ENCODE data around the gene CLCA1.
"Not testable (repeated sequence)": the region's sequence is repeated elsewhere in the genome, so short reads cannot be mapped to it uniquely, and the experiment has no call there.

The CLCA1 gene

DNA sequence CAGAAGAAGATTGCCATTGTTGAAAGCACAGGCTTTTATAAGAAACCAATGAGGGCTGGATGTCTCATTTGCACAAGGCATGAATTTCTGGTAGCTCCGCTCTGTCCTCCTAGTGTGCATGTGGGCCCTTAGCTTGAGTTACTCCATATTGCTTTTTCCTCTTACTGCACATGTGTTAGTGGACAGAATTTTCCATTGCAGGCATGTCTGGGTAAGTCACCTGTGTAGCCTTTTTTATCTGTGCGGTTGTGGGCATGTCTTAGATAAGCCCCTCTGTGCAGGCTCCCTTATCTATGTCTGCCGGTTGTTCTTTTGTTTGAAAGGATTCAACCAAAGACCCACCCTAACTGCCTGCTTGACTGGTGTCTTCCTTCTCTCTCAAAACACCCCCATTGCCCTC, 7.2 kb upstream of the CLCA1 start:
- no peak for DNase-seq (ENCODE audit: low read depth, low spot score)

DNA sequence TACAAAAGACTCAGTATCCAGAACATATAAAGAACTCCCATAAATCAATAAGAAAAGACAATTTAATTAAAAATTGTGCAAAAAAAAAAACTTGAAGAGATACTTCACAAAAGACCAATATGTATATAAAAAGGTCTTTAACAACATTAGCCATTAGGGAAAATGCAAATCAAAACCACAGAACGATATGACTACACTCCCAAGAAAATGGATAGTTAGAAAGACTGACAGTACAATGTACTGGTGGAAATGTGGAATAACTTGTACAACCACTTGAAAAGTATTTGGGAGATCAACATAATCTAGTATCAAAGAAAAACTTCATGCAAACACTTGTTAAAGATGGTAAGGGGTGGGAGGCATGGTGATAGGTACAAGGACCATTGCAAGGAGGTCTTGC, 3.9 kb upstream of the CLCA1 start:
- DNase-seq (ENCODE audit: low read depth, low spot score): no peak

DNA sequence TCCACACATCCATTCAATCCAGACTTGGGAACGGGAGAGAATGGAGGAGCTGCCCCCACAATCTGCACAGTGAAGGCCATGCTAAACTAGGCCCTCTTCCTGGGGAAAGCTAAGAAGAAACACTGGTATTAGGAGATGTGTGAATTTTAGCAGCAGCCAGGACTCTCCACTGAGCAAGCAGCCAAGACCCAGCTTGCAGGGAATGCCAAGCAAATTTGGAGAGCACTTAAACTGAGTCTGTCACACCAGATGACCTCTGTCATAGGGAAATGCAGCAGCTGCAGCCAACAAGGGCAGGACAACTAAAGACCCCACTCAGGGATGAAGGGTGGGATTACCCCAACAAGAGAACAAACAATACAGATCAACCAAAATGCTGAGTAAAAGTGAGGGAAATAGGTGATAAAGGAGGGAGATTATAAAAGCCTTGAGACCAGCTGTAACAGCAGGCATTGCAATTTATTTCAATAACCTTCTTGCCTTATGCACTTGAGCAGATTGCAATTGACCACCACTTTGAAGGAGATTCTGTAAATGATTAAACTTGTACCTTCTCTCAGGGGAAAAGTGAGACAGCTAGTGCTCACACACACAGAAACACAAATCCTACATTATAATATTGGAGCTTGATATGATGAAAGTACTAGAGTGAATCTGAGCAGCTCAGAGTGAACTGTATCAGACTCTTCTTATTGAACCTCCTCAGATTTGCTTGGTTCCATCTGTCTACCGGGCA, 2.5 kb upstream of the CLCA1 start:
- DNase-seq (ENCODE audit: low read depth, low spot score): no peak

DNA sequence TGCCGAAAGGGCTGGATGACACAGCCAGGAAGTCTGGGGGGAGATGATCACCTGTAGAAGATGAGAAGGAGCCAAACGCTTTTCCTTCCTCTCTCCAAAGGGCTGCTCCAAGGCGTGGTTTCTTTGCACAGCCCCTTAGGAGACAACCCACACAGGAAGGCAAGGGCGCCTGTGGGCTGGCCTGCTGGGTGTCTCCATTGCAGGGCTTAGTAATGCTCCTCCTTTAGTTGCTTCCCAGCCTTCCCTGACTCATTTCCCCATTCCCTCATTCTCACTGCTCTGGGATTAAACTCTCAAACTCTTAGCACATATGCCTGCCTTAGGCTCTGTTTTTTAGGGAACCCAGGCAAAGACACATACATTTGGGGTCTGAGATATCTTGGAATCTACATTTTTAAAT, 1.7 kb upstream of the CLCA1 start:
- DNase-seq (ENCODE audit: low read depth, low spot score): no peak

DNA sequence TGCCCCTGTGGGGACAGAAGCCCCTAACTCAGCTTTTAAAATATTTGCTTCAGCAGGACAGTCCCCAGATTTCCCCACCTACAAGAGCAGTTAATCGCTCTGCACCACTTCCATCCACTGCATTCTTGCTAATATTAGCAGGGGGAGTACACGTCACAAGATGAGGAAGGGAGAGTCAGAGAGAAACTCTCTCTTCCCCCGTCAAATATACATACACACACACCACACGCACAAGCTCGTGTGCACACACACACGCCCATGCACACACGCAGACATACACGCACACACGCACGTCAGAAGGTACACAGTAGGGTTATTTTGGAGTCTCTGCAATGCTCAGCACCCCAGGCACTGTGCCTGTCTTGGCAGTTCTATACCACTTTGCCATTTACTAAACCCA, 2.1 kb downstream of the CLCA1 start:
- DNase-seq (ENCODE audit: low read depth, low spot score): no peak

DNA sequence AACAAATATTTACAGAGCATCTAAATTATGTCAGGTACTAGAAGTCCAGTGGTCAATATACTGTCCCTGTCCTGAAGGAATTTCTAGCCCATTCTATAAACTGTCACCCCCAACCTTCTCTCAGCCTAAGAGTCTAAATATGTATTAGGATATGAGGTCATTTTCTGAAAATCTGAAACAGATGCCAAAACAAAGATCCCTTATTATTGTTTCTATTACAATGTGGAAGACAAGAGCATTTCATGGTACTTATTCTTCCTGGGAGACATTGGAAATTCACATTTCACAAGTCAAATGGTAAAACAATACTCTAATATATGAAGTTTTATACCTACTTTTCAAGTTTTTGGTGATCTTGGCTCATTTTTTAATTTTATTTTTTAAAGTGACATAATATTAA, 2.6 kb downstream of the CLCA1 start:
- no peak for DNase-seq (ENCODE audit: low read depth, low spot score)

DNA sequence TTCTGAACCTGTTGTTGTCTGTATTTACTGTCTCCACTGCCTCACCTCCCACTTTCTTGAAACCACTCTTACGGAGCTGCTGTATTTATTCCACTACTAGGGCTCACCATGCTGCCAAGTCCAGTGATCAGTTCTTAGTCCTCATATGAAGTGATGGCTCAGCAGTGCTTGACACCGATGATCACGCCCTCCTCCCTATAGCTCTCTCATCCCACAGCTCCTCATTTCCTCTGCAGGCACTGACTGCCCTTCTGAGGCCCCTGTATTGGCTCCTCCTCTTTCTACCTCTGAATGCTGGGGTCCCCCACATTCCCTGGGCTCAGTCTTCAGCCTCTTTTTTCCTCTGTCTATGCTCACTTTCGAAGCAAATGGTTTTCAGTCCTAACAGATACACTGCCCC, 3.4 kb downstream of the CLCA1 start:
- DNase-seq (ENCODE audit: low read depth, low spot score): no peak

DNA sequence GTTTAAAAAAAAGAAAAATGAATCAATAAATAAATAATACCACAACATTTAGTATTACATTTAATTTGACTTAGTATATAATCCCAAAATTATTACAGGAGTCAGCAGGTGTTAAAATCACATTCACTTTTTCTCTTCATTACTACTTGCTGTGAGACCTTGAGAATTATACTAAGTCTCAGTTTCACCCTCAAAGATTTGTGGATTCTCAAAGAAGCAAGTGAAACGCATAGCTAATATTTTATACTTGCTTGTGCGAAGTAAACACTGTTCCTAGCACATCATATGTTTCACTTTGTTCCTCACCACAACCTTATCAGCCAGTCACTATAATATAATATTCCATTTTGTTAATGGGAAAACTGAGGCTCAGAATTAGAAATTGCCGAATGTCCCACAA, 4.0 kb downstream of the CLCA1 start:
- DNase-seq (ENCODE audit: low read depth, low spot score): no peak

DNA sequence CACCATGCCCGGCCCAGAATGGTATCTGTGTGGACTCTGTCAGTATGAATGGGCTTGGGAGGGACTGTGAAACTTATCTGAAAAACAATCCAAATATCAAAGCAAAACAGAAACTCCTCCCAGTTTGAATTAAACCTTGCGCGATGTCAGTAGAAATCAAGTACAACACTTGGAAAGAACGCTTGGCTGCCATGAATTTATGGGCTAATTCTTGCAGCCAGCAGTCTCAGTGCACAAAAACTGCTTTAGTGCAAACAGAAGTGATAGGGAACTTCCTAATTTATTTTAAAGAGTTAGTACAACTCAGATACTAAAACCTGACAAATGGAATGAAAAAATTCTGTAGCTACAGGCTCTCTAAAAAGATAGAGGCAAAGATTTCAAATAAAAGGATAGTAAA, 8.5 kb downstream of the CLCA1 start:
- DNase-seq (ENCODE audit: low read depth, low spot score): no peak

DNA sequence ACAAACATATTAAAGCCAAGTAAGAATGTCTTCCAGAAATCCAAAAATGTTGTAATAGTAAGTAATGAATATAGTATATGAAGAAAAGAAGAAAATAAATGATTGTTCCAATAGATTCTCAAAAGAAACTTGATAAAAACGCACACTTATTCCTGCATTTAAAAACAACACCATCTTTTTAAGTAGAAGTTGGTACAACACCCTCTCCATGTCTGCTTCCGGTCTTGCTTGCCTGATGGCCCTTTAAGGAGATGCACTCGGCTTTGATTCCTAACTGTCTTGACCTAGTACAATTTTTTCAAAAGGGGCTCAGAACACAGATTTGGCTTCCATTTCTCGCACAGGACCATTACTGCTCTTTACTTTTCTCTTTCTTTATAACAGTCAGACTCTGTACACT, 9.0 kb downstream of the CLCA1 start:
- DNase-seq (ENCODE audit: low read depth, low spot score): no peak

DNA sequence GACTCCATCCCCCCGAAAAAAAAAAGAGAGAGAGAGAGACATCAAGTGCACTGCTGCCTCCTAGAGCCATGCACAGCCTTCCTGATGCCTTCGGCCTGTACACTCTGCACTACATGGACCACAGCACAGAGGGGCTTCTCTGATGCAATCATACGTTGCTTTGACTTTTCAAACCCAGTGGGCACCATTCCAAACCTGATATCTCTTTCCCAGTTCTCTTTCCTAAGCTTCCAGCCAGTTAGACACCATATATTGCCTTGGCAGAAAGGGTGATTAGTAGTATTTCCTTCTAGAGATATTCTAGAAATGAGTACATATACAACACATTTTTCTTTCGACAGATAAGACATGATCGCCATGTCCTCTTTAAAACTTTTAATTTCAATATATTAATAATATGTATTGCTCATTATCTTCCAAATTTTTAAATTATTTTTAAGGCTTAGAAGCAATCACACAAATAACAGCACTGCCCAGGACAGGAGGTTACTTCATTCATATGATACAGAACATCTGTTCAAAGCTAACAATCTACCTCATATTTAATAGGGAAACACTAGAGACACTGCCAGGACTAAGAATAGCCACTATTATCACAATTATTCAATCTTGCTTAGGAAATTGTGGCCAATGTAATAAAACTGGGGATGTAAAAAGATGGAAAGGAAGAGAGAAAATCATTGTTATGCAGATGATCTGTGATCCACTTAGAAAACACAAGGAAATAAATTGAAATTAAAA, 9.9 kb downstream of the CLCA1 start:
- DNase-seq (ENCODE audit: low read depth, low spot score): no peak

DNA sequence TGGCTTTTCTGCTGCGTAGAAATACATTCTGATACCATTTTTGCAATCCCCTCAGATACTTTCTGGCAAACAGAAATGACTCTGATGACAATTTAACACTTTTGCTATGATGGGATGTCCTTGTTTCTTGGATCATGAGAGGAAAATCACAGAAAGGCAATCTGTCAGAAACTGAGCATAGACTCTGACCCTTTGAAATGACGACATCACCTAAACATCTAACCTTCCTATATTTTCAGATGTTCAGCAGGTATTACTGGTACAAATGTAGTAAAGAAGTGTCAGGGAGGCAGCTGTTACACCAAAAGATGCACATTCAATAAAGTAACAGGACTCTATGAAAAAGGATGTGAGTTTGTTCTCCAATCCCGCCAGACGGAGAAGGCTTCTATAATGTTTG, 13.2 kb downstream of the CLCA1 start:
- no peak for DNase-seq (ENCODE audit: low read depth, low spot score)

DNA sequence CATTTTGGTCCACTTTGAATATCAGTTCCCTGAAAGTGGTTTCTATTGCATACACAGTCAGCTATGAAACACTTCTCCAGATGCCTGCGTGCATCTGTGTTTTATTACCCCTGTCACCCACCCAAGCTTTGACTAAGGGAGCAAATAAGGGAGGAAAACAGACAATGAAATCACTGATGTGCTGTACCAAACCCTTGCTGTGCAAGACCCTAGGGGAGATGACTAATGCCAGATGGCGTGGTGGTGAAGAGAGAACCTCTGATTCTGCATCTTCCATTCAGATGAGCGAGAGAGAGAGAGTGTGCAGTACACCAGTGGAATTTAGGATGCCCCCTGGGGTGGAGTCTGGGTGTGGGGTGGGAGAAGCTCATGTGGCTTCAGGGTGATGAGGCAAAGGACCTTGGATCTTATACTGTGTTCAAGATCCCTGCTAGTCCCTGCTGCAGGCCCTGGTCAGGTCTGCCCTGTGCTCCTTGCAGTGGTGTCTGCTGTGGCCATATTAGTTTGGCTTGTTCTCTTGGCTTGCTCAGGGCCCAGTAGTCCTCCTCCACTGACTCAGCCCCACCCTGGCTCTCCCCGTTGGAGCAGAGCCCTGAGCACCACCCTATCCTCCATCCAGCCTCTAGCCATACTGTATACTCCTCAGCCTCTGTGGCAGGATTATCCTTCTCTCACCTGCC, 18.5 kb downstream of the CLCA1 start:
- no peak for DNase-seq (ENCODE audit: low read depth, low spot score)

DNA sequence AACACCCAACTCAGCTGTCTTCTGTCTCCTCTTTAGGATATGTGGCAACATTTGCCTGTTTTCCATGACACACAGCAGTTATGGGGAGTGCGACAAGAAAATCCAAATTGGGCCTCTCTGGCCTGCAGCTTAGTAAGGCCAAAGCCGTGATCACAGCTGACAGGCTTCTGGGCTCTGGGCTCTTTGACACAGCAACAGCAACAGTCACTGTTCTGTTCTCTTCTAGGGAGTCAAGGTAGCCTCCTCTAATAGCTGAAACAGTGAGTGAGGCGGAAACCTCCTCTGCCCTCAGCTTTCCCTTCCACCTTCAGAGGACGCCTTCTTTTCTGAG, 19.0 kb downstream of the CLCA1 start:
- no peak for DNase-seq (ENCODE audit: low read depth, low spot score)

DNA sequence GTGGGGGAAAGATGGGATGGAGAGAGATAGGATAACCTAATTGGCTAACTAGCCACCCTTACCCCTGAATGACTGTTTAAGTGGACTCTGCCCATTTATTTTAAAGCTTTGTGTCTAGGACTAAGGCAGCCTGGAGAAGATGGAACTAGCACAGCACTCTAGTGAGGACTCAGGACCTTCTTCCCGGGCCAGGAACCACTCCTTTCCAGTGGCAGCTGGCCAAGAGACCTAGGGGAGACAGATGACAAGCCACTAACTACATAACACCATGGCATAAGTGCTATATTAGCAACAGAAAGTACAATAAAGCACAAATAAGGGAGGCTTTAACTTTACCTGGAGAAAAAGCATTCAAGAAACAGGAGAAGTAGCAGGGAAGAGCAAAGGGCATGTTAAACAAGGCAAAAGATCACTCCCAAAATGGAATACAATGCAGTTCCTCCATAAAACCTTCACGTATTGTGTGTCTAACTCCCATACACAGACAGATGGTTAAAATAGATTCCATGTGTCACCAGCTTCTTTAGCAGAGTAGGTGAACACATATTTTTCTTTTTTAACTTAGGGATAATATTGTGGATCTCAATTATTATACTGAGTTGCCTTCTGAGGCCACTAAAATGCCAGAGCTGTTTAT, 20.6 kb downstream of the CLCA1 start:
- DNase-seq (ENCODE audit: low read depth, low spot score): no peak

DNA sequence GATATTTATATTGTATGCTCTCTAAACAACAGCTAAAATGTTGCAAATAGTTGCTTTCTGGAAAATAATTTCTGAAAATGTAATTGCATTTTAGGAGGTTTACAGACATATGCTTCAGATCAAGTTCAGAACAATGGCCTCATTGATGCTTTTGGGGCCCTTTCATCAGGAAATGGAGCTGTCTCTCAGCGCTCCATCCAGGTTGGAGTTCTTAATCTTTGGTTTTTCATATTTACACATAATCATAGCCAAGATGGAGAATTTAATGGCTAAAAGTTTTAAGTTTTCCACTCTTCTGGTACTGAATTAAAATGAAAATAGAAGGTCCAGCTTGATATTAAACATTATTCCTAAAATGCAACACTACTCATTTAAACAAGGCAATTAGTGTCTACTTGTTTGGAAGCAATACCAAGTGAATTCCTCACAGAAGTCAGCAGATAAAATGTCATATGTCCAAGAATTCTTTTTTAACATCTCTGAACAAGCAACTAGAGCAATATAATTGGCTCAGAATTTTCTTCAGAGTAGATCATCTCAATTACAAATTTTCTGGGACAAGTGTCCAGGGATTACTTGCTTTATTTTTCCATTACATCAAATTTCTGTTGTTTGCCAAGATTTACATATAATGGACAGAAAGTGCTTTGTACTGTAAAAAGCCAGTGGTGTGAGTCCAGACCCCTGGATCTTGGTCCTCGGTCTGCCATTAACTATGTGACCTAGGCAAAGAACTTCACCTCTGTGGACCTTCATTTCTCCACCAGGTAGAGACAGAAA, 22.6 kb downstream of the CLCA1 start:
- no peak for DNase-seq (ENCODE audit: low read depth, low spot score)

DNA sequence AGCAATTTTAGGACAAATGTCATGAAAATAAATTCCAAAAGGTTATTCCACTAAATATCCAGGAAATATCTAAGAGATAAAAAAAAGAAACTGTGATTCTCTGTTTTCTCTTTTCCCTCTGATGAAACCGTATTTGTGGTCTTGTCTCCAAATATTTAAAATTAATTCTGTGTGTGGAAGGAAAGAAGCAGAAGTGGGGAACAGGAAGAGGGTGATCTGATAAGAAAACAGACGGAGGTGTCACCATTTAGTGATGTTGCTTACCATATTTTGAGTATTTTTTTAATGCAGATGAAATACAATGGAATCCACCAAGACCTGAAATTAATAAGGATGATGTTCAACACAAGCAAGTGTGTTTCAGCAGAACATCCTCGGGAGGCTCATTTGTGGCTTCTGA, 29.6 kb downstream of the CLCA1 start:
- no peak for DNase-seq (ENCODE audit: low read depth, low spot score)

DNA sequence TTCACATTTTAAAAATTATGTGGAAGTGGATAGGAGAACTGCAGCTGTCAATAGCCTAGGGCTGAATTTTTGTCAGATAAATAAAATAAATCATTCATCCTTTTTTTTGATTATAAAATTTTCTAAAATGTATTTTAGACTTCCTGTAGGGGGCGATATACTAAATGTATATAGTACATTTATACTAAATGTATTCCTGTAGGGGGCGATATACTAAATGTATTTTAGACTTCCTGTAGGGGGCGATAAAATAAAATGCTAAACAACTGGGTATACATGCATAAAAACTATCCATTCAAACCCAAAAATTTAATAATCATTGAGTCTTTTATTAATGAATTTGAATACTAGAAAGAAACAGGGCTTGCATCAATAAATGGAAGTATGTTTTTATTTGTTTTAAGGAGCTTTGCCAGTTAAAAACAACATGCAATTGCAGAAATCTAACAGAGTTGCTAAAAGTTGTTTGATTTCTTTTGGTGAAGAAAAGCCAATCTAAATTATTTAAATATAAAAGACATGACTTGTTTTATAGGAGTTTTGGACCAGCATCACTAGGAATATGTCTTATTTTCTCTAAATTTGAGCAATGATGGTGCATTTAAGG, 31.4 kb downstream of the CLCA1 start:
- no peak for DNase-seq (ENCODE audit: low read depth, low spot score)

DNA sequence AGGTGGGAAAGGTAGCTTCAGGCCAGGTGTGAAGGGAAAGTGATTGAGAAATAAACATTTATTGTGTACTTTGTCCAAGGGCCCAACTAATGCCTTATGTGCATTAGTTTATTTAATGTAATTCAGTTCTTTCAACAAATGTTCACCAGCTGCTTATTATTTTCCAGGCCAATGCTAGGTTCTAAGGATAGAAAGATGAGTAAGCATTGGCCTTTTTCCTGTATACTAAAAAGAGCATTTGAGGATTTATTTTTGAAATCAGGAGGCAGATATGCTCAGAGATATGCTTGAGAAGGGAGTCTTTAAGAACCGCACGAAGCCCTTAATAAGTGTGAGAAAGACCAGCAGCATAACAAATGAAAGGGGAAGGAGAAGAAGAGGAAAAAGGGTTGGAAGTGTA, 32.0 kb downstream of the CLCA1 start:
- DNase-seq (ENCODE audit: low read depth, low spot score): no peak

DNA sequence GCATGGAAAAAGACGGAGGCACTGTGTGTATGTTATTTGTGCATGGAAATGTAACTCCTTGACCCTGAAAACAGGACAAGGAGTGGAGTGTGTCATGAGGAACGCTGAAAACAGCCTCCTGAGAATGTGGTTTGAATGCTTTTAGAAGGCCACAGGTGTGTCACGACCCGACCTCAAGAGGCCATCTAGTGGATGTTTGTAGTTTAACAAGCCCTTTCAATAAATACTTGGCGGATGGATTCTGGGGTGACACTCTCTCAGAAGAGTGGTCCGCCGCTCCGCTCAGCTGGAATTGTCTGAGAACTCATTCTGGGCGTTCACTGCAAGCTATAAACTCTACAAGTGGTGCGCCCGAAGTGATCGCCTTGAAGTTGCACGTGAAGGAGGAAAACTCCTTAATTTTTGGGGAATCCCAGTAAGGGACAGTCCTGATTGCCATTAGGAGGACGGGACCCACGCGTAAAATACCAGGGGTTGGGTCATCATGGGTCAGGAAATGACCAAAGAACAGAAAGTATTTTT, 33.5 kb downstream of the CLCA1 start:
- DNase-seq (ENCODE audit: low read depth, low spot score): not testable (repeated sequence)
